ENCODE results near the gene COL8A1.

The COL8A1 gene

DNA sequence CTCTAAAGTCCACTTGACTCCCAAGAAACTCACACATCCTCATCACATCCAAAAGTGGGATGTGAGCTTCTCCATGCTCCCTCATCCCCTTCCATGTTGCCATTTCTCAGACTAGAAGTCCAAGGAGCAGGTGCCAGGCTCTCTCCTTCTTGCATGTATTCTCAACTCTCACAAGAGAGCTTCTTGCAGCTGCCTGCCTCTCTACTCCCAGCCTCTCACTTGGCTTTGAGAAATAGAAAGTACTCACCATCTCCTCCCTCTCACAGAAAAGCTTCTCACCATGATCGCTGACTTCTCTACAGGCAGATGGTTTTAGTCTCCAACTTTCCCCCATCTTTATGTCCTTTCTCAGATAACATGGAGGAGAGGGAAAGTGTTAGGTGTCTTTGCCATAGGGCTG, 26.6 kb downstream of the COL8A1 start:
- Histone ChIP-seq H3K27ac (ENCODE audit: insufficient read depth, low read length, poor library complexity, severe bottlenecking) (no peak overlapping the region), H3K27me3 (replicated peaks; ENCODE audit: control insufficient read depth, insufficient read depth, low read length, poor library complexity, severe bottlenecking) (no peaks in the 10 kb centered on the region), H3K36me3 (ENCODE audit: control insufficient read depth, insufficient read depth, low read length) (no peaks in the 10 kb centered on the region), H3K4me3 (ENCODE audit: insufficient read depth, low read depth, low read length, poor library complexity, severe bottlenecking) (no peak overlapping the region), H3K4me1 (ENCODE audit: control insufficient read depth, insufficient read depth, low read length, poor library complexity, severe bottlenecking) (no peaks in the 10 kb centered on the region), H3K9me3 (ENCODE audit: control insufficient read depth, low read length) (no peaks in the 10 kb centered on the region)
- no peak for DNase-seq

DNA sequence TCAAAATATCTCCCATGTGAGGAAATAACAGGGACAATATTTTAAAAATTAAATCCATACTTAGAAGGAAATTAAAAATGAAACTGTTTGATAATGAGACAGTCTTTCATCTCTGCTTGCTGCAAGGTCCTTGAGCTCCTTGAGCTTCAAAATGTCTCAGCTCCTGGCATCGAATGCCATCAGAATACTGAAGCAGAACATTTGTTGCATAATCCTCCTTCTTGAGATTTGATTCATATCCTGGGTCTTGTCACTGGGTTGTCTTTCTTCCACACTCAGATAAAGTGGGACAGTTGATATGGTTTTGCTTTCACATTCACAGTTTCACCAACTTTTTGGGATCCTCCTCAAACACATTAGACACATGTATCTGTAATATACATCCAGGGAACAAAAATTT, 27.8 kb downstream of the COL8A1 start:
- Histone ChIP-seq H3K27ac (ENCODE audit: insufficient read depth, low read length, poor library complexity, severe bottlenecking) (no peak overlapping the region), H3K36me3 (ENCODE audit: control insufficient read depth, insufficient read depth, low read length) (no peaks in the 10 kb centered on the region), H3K9me3 (ENCODE audit: control insufficient read depth, low read length) (no peaks in the 10 kb centered on the region), H3K27me3 (replicated peaks; ENCODE audit: control insufficient read depth, insufficient read depth, low read length, poor library complexity, severe bottlenecking) (no peaks in the 10 kb centered on the region), H3K4me1 (ENCODE audit: control insufficient read depth, insufficient read depth, low read length, poor library complexity, severe bottlenecking) (no peaks in the 10 kb centered on the region), H3K4me3 (ENCODE audit: insufficient read depth, low read depth, low read length, poor library complexity, severe bottlenecking) (no peak overlapping the region)
- no peak for DNase-seq

DNA sequence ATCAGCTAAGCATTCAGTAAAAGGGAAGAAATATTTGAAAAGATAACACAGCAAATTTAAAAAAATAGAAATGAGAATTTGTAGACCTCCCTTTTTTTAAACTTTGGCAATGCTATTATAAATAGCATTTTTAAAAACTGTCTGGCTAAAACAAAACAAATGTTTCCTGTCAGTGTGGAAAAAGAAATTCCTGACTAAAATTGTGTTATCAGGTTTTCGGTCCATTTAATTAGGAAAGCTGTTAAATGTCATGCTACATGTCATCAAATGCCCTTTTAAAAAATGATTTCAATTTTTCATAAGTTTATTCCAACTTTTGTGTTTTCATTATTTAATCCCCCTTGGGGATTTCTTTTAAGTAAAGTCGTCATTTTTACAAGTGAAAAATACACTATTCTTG, 29.6 kb downstream of the COL8A1 start:
- DNase-seq = no peak
- H3K36me3 ChIP-seq (ENCODE audit: control insufficient read depth, insufficient read depth, low read length) = no peaks in the 10 kb centered on the region
- H3K9me3 ChIP-seq (ENCODE audit: control insufficient read depth, low read length) = no peaks in the 10 kb centered on the region
- H3K4me1 ChIP-seq (ENCODE audit: control insufficient read depth, insufficient read depth, low read length, poor library complexity, severe bottlenecking) = no peaks in the 10 kb centered on the region
- H3K4me3 ChIP-seq (ENCODE audit: insufficient read depth, low read depth, low read length, poor library complexity, severe bottlenecking) = no peak overlapping the region
- no peaks in the 10 kb centered on the region for H3K27me3 ChIP-seq (replicated peaks; ENCODE audit: control insufficient read depth, insufficient read depth, low read length, poor library complexity, severe bottlenecking)
- no peak overlapping the region for H3K27ac ChIP-seq (ENCODE audit: insufficient read depth, low read length, poor library complexity, severe bottlenecking)

DNA sequence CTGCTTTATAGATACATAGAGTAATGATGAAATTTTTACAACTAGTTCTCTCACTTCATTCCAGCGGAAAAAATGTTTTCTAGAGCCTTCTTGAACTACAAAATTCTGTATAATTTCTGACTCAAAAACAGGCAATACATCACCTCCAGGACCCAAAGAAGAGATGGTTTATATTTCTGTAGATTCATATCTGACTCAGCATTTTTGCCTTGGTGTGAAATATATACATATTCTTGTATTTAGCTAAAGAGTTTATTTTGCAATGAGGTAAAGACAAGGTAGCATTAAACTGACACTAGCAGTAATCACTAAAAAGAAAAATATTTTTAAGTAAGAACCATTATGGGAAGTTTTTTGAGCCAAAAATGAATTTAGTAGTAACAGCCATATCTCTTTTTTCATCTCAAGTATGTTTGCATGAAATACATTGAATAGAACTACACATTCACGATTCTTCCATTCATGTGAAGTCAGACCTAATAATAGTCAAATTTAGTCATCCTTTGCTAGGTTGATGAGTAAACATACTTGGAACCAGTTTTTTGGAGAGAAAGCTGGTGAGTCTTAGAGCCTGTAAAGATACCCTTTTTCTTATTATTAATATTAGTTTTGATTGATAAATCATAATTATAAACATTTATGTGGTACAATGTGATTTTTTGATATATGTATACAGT, 31.6 kb downstream of the COL8A1 start:
- Histone ChIP-seq H3K4me1 (ENCODE audit: control insufficient read depth, insufficient read depth, low read length, poor library complexity, severe bottlenecking) (no peaks in the 10 kb centered on the region), H3K36me3 (ENCODE audit: control insufficient read depth, insufficient read depth, low read length) (no peaks in the 10 kb centered on the region), H3K4me3 (ENCODE audit: insufficient read depth, low read depth, low read length, poor library complexity, severe bottlenecking) (no peak overlapping the region), H3K27me3 (replicated peaks; ENCODE audit: control insufficient read depth, insufficient read depth, low read length, poor library complexity, severe bottlenecking) (no peaks in the 10 kb centered on the region), H3K9me3 (ENCODE audit: control insufficient read depth, low read length) (no peaks in the 10 kb centered on the region), H3K27ac (ENCODE audit: insufficient read depth, low read length, poor library complexity, severe bottlenecking) (no peak overlapping the region)
- no peak for DNase-seq

DNA sequence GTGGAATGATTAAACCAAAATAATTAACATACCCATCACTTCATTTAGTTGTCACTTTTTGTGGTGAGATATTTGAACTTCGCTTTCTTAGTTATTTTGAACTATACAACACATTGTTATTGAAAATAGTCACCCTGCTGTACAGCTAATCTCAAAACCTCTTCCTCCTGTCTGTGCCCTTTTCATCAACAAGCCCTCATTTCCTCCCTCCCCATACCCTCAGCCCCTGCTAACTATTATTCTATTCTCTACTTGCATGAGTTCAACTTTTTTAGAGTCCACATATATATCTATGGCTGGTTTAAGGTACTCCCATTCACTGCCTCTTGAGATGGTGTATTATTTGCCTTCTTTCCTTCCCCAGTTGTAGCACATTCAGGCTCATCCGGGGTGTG, 32.2 kb downstream of the COL8A1 start:
- no peaks in the 10 kb centered on the region for H3K4me1 ChIP-seq (ENCODE audit: control insufficient read depth, insufficient read depth, low read length, poor library complexity, severe bottlenecking)
- no peak overlapping the region for H3K27ac ChIP-seq (ENCODE audit: insufficient read depth, low read length, poor library complexity, severe bottlenecking)
- no peak for DNase-seq
- H3K4me3 ChIP-seq (ENCODE audit: insufficient read depth, low read depth, low read length, poor library complexity, severe bottlenecking) = no peak overlapping the region
- H3K27me3 ChIP-seq (replicated peaks; ENCODE audit: control insufficient read depth, insufficient read depth, low read length, poor library complexity, severe bottlenecking) = no peaks in the 10 kb centered on the region
- H3K36me3 ChIP-seq (ENCODE audit: control insufficient read depth, insufficient read depth, low read length) = no peaks in the 10 kb centered on the region
- no peaks in the 10 kb centered on the region for H3K9me3 ChIP-seq (ENCODE audit: control insufficient read depth, low read length)

DNA sequence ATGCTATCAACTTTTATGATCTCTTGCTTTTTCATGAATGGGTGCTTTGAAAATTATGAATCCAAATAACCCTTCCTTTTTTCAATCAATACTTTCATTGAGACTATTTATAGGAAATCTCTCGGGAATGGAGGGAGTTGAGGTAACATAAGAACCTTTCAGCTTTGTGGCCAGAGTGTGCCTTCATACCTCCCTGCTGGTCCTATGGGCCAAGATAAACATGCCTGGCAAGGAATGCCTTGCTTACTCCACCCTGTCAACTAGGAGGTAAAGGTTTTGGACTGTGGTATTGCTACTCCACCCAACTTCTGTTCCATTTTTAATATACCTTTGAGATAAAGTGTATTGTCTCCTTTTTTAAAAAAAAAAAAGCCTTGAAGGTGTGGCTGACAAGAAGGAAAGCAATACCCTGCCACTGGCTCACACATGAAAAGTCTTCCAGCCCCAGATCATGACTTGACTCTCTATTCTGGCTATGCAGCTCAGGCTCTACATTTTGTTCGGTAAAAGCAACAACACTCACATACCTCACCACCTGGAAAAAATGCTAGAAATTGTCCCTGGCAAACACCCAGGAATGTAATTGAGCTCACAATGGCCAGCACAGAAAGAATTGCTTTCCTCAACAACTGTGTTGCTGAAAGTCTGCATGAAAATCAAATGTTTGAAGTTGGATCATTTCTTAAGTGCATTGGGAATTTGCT, 35.8 kb downstream of the COL8A1 start:
- Histone ChIP-seq H3K4me1 (ENCODE audit: control insufficient read depth, insufficient read depth, low read length, poor library complexity, severe bottlenecking) (no peaks in the 10 kb centered on the region), H3K4me3 (ENCODE audit: insufficient read depth, low read depth, low read length, poor library complexity, severe bottlenecking) (no peak overlapping the region), H3K27me3 (replicated peaks; ENCODE audit: control insufficient read depth, insufficient read depth, low read length, poor library complexity, severe bottlenecking) (no peaks in the 10 kb centered on the region), H3K36me3 (ENCODE audit: control insufficient read depth, insufficient read depth, low read length) (no peaks in the 10 kb centered on the region), H3K9me3 (ENCODE audit: control insufficient read depth, low read length) (no peaks in the 10 kb centered on the region), H3K27ac (ENCODE audit: insufficient read depth, low read length, poor library complexity, severe bottlenecking) (no peak overlapping the region)
- DNase-seq = no peak

DNA sequence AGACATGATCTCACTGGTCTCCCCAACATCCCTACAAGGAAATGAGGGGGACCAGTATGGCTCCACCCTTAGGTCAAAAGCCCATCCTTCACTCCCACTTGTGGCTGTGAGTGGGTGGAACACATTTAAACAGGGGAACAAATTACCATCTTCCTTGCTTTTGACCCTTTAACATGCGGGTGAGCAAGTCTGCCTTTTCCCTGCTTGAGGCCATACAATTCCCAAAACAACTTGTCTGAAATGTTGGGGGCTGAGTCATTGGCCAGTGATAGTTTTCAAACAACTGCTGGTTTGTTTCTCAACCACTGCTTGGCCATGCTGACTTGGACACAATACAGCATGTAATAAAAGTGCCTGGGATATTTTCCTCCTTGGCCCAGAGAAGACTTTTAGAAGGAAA, 39.6 kb downstream of the COL8A1 start:
- Histone ChIP-seq H3K27me3 (replicated peaks; ENCODE audit: control insufficient read depth, insufficient read depth, low read length, poor library complexity, severe bottlenecking) (no peaks in the 10 kb centered on the region), H3K4me1 (ENCODE audit: control insufficient read depth, insufficient read depth, low read length, poor library complexity, severe bottlenecking) (no peaks in the 10 kb centered on the region), H3K36me3 (ENCODE audit: control insufficient read depth, insufficient read depth, low read length) (no peaks in the 10 kb centered on the region), H3K27ac (ENCODE audit: insufficient read depth, low read length, poor library complexity, severe bottlenecking) (no peak overlapping the region), H3K4me3 (ENCODE audit: insufficient read depth, low read depth, low read length, poor library complexity, severe bottlenecking) (no peak overlapping the region), H3K9me3 (ENCODE audit: control insufficient read depth, low read length) (no peaks in the 10 kb centered on the region)
- no peak for DNase-seq

DNA sequence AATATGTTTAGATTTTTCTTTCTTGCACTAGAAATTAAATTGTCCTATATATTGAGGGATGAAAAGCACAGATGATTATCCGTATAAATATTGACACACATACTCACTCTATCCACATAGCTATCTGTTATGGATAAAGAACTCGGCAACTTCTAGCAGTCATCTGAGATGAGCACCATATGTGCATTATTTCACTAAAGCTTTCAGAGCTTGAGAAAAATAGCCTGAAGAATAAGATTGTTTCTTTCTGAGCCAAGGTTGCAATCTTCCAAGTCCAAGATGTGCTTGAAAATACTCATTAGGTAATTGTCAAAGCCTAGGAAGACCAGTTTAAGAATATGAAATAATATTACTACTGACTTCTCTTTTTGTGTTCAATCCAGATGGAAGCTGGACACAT, 40.5 kb downstream of the COL8A1 start:
- Histone ChIP-seq H3K27ac (ENCODE audit: insufficient read depth, low read length, poor library complexity, severe bottlenecking) (no peak overlapping the region), H3K9me3 (ENCODE audit: control insufficient read depth, low read length) (no peaks in the 10 kb centered on the region), H3K27me3 (replicated peaks; ENCODE audit: control insufficient read depth, insufficient read depth, low read length, poor library complexity, severe bottlenecking) (no peaks in the 10 kb centered on the region), H3K4me1 (ENCODE audit: control insufficient read depth, insufficient read depth, low read length, poor library complexity, severe bottlenecking) (no peaks in the 10 kb centered on the region), H3K36me3 (ENCODE audit: control insufficient read depth, insufficient read depth, low read length) (no peaks in the 10 kb centered on the region), H3K4me3 (ENCODE audit: insufficient read depth, low read depth, low read length, poor library complexity, severe bottlenecking) (no peak overlapping the region)
- DNase-seq = no peak

DNA sequence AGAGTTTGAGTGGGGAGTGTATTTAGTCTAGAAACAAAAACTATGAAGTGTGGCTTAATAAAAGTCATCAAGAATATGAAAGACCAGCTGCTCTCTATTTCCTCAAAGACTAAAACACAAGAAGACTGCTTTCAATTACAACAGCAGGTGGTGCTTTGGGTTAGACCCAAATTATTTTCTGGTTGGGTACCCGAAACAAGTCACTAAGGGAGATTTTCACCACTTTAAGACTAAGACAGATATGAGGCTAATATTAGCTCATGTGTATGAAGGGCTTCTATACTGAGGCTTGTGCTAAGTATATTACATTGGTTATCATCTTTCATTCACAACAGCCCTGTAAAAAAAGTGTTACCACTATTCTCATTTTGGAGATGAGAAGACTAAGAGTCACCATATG, 43.1 kb downstream of the COL8A1 start:
- no peak overlapping the region for H3K4me3 ChIP-seq (ENCODE audit: insufficient read depth, low read depth, low read length, poor library complexity, severe bottlenecking)
- no peak overlapping the region for H3K27ac ChIP-seq (ENCODE audit: insufficient read depth, low read length, poor library complexity, severe bottlenecking)
- no peak for DNase-seq
- no peaks in the 10 kb centered on the region for H3K36me3 ChIP-seq (ENCODE audit: control insufficient read depth, insufficient read depth, low read length)
- H3K27me3 ChIP-seq (replicated peaks; ENCODE audit: control insufficient read depth, insufficient read depth, low read length, poor library complexity, severe bottlenecking) = no peaks in the 10 kb centered on the region
- no peaks in the 10 kb centered on the region for H3K4me1 ChIP-seq (ENCODE audit: control insufficient read depth, insufficient read depth, low read length, poor library complexity, severe bottlenecking)
- no peaks in the 10 kb centered on the region for H3K9me3 ChIP-seq (ENCODE audit: control insufficient read depth, low read length)

DNA sequence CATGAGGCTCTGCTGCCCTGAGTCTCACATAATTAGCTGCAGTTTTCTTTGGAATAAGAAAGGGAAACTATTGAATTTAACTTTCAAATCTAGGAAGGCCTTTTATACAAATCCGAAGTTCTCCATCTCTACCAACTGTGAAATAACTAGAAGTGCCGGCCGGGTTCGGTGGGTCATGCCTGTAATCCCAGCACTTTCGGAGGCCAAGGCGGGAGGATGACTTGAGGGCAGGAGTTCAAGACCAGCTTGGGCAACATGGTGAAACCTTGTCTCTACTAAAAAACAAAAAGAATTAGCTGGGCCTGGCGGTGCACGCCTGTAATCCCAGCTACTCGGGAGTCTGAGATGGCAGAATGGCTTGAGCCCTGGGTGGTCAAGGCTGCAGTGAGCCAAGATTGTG, 43.6 kb downstream of the COL8A1 start:
- H3K4me3 ChIP-seq (ENCODE audit: insufficient read depth, low read depth, low read length, poor library complexity, severe bottlenecking) = no peak overlapping the region
- H3K4me1 ChIP-seq (ENCODE audit: control insufficient read depth, insufficient read depth, low read length, poor library complexity, severe bottlenecking) = no peaks in the 10 kb centered on the region
- H3K27ac ChIP-seq (ENCODE audit: insufficient read depth, low read length, poor library complexity, severe bottlenecking) = no peak overlapping the region

More for the DNA sequence above, 43.6 kb downstream of the COL8A1 start:
- H3K9me3 ChIP-seq (ENCODE audit: control insufficient read depth, low read length) = no peaks in the 10 kb centered on the region
- H3K27me3 ChIP-seq (replicated peaks; ENCODE audit: control insufficient read depth, insufficient read depth, low read length, poor library complexity, severe bottlenecking) = no peaks in the 10 kb centered on the region
- no peaks in the 10 kb centered on the region for H3K36me3 ChIP-seq (ENCODE audit: control insufficient read depth, insufficient read depth, low read length)
- no peak for DNase-seq
